Caco-2 (cell line): ENCODE data around the gene ASB9. TPM values are rescaled to one million over a fixed set of nuclear protein-coding genes. Genes with fewer than 3 reads are reported as not detected.
A peak's percentile ranks its signal among the peaks of the same experiment; 100 is the strongest.

Experiments
- BruUV-seq: library from RNA; stranded (reverse); fragments of 400-500 nt; replicated peaks from 2 replicates; lab custom pipeline; 2021; lab: Mats Ljungman, UMichigan
- CTCF ChIA-PET: fragments of 300-600 bp; sonication (Branson Sonifier 250); formaldehyde crosslinking; loops from one replicate; lab custom pipeline; 2022; ENCODE audit warnings: antibody characterized with exemption; lab: Charles Lee
- POLR2A ChIA-PET: fragments of 300-600 bp; sonication (Branson Sonifier 250); formaldehyde crosslinking; loops from one replicate; lab custom pipeline; 2022; ENCODE audit warnings: antibody characterized with exemption; lab: Charles Lee
- DNase-seq, 2 experiments: peaks; one replicate each; pipeline versions ENCODE4 v3.0.0 to v3.0.0-alpha.2; 2020 to 2022
- H3K27me3 ChIP-seq: replicated peaks from 2 replicates; pipeline ENCODE4 v1.6.0; 2011; ENCODE audit warnings: low read length; ENCODE audit not compliant: control insufficient read depth, insufficient read depth
- H3K36me3 ChIP-seq: 2 replicates; pipeline ENCODE4 v1.5.1; 2011; ENCODE audit warnings: low read length; ENCODE audit not compliant: control insufficient read depth, insufficient read depth
- H3K4me1 ChIP-seq: fragments of 250-450 bp; sonication (Bioruptor Pico); 2 replicates; pipeline ENCODE4 v1.5.1; 2020; ENCODE audit warnings: mild to moderate bottlenecking
- H3K4me3 ChIP-seq: 2 replicates; pipeline ENCODE4 v1.5.1; 2011; ENCODE audit warnings: low read depth, mild to moderate bottlenecking, control low read depth, low read length
- H3K9me3 ChIP-seq: fragments of 250-450 bp; sonication (Bioruptor Pico); 2 replicates; pipeline ENCODE4 v1.5.1; 2020; ENCODE audit warnings: mild to moderate bottlenecking, moderate library complexity
- H3K27ac Mint-ChIP-seq: one replicate; pipeline ENCODE4 v1.8.0; 2022; ENCODE audit warnings: mixed read lengths; ENCODE audit not compliant: unreplicated experiment
- H3K27me3 Mint-ChIP-seq: one replicate; pipeline ENCODE4 v1.8.0; 2022; ENCODE audit warnings: mixed read lengths; ENCODE audit not compliant: insufficient read depth, unreplicated experiment
- H3K36me3 Mint-ChIP-seq: one replicate; pipeline ENCODE4 v1.8.0; 2022; ENCODE audit warnings: mild to moderate bottlenecking, mixed read lengths; ENCODE audit not compliant: insufficient read depth, unreplicated experiment
- H3K4me1 Mint-ChIP-seq: one replicate; pipeline ENCODE4 v1.8.0; 2022; ENCODE audit warnings: low read depth, mixed read lengths; ENCODE audit not compliant: unreplicated experiment
- H3K4me3 Mint-ChIP-seq: one replicate; pipeline ENCODE4 v1.8.0; 2022; ENCODE audit warnings: mild to moderate bottlenecking, moderate library complexity, mixed read lengths; ENCODE audit not compliant: unreplicated experiment
- H3K9me3 Mint-ChIP-seq: one replicate; pipeline ENCODE4 v1.8.0; 2022; ENCODE audit warnings: mixed read lengths; ENCODE audit not compliant: unreplicated experiment
- intact Hi-C: fragments of 100-400 bp; cut with micrococcal nuclease; formaldehyde crosslinking; loops from one replicate; pipeline ENCODE4 v1.10.0; 2022; ENCODE audit not compliant: unreplicated experiment
- total RNA-seq: library from RNA; stranded (reverse); gene quantifications from 2 replicates; pipeline ENCODE4 v1.2.3, GENCODE V29; 2022
- TF ChIP-seq, protein P1 (sequence below), 2 experiments: fragments of 200-600 bp in 1 of 2; IDR thresholded peaks; 1 replicate in 1 of 2; 2 replicates in 1 of 2; pipeline versions ENCODE4 v1.5.1 to v1.8.0; 2011 to 2022; ENCODE audit warnings: antibody characterized with exemption in 1 of 2, control low read depth in 1 of 2, inconsistent platforms in 1 of 2, low read depth in 1 of 2, low read length in 1 of 2, mild to moderate bottlenecking in 1 of 2, moderate library complexity in 1 of 2; ENCODE audit not compliant: insufficient read depth in 1 of 2, severe bottlenecking in 1 of 2, unreplicated experiment in 1 of 2

ASB9 gene
- total RNA-seq, 1 experiment from 2014 or later: 4.6 TPM

DNA sequence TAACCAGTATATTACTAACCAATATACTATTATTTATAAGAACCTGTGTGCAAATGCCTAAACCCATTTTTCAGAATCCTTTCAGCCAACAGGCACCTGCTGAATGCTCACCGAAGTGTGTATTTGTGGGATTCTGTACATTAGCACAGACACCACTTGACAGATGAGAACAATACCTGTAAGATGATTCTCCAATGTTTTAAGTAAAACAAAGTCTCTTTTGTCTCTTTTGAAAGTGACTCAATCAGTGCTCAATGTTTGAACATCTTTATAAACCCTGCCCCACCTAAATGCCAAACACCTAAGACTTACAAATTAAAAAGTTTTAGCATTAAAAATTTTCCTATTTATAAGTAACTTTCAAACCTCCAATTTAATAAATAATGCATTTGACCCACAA lies 763 bp downstream of the ASB9 start:
- intact Hi-C loops: no loop called here
- H3K36me3 Mint-ChIP-seq: peaks cover 6% of the 10 kb centered on the region
- no peaks in the 10 kb centered on the region for H3K27me3 Mint-ChIP-seq
- Histone ChIP-seq H3K27me3 (no peaks in the 10 kb centered on the region), H3K9me3 (no peaks in the 10 kb centered on the region), H3K4me1 (no peaks in the 10 kb centered on the region), H3K4me3 (peak overlapping the region; percentile 15), H3K36me3 (no peaks in the 10 kb centered on the region)
- no TSS peak for BruUV-seq
- H3K27ac Mint-ChIP-seq: peak overlapping the region; percentile 91
- ChIA-PET POLR2A (no interaction called here), CTCF (no interaction called here)
- H3K4me3 Mint-ChIP-seq: peak overlapping the region; percentile 96
- peaks cover 10% of the 10 kb centered on the region for H3K4me1 Mint-ChIP-seq
- DNase-seq: no peak
- H3K9me3 Mint-ChIP-seq: no peaks in the 10 kb centered on the region
- TF ChIP-seq, protein P1, sequence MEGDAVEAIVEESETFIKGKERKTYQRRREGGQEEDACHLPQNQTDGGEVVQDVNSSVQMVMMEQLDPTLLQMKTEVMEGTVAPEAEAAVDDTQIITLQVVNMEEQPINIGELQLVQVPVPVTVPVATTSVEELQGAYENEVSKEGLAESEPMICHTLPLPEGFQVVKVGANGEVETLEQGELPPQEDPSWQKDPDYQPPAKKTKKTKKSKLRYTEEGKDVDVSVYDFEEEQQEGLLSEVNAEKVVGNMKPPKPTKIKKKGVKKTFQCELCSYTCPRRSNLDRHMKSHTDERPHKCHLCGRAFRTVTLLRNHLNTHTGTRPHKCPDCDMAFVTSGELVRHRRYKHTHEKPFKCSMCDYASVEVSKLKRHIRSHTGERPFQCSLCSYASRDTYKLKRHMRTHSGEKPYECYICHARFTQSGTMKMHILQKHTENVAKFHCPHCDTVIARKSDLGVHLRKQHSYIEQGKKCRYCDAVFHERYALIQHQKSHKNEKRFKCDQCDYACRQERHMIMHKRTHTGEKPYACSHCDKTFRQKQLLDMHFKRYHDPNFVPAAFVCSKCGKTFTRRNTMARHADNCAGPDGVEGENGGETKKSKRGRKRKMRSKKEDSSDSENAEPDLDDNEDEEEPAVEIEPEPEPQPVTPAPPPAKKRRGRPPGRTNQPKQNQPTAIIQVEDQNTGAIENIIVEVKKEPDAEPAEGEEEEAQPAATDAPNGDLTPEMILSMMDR (IDR thresholded peaks at IDR 0.05; ENCODE audit: insufficient read depth in 1 of 2, low read depth in 1 of 2, low read length in 1 of 2, severe bottlenecking in 1 of 2, unreplicated experiment in 1 of 2): no peak

DNA sequence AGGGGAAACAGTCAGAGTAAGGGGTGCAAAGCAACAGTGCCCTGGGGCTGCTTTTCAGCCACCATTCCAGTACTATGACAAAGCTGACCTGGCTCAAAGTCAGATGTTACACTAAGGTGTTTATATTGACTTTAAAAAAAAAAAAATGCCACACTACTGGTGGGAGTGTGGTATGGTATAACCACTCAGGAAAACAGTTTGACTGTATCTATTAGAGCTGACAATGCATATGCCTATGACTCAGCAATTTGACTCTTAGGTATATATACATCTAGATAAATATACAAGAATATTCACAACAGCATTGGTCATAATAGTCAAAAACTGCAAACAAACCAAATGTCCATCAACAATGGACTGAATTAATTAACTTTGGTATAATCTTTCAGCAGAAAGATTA lies 15.0 kb downstream of the ASB9 start:
- H3K36me3 ChIP-seq: no peaks in the 10 kb centered on the region
- TF ChIP-seq, protein P1 (IDR thresholded peaks at IDR 0.05; ENCODE audit: insufficient read depth in 1 of 2, low read depth in 1 of 2, low read length in 1 of 2, severe bottlenecking in 1 of 2, unreplicated experiment in 1 of 2): no peak
- no peak for DNase-seq
- no peaks in the 10 kb centered on the region for H3K9me3 ChIP-seq
- no TSS peak for BruUV-seq
- ChIA-PET POLR2A (no interaction called here), CTCF (no interaction called here)
- H3K9me3 Mint-ChIP-seq: no peaks in the 10 kb centered on the region
- H3K27me3 ChIP-seq: no peaks in the 10 kb centered on the region
- H3K4me3 ChIP-seq: no peak overlapping the region
- no peaks in the 10 kb centered on the region for H3K27me3 Mint-ChIP-seq
- no peak overlapping the region for H3K4me3 Mint-ChIP-seq
- H3K4me1 ChIP-seq: no peaks in the 10 kb centered on the region
- no peak overlapping the region for H3K27ac Mint-ChIP-seq
- no peaks in the 10 kb centered on the region for H3K4me1 Mint-ChIP-seq
- H3K36me3 Mint-ChIP-seq: no peaks in the 10 kb centered on the region
- intact Hi-C loops: no loop called here

DNA sequence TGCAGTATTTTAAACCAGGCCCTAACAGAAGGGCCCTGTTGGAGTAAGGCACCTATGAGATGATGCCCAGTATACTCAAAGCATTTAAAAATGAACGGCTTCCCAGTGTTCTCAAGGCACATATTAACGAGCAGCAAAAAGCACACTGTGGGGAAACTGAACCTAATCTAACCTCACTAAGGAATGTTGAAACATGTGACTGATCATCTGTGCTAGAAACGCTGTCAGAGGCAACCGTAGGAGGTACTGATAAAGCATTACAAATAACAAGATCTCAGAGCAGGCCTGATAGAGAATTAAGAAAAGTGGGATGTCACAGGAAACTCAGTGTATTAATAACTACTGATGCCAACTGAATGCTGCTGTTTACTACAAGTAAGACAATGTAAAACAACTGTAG lies 24.0 kb downstream of the ASB9 start:
- ChIA-PET POLR2A (no interaction called here), CTCF (no interaction called here)
- Mint-ChIP-seq H3K4me3 (no peak overlapping the region), H3K36me3 (no peaks in the 10 kb centered on the region), H3K4me1 (no peaks in the 10 kb centered on the region), H3K9me3 (no peaks in the 10 kb centered on the region), H3K27ac (no peak overlapping the region), H3K27me3 (no peaks in the 10 kb centered on the region)
- no peak overlapping the region for H3K4me3 ChIP-seq
- DNase-seq: no peak
- H3K27me3 ChIP-seq: no peaks in the 10 kb centered on the region
- TF ChIP-seq, protein P1 (IDR thresholded peaks at IDR 0.05; ENCODE audit: insufficient read depth in 1 of 2, low read depth in 1 of 2, low read length in 1 of 2, severe bottlenecking in 1 of 2, unreplicated experiment in 1 of 2): no peak
- intact Hi-C loops: no loop called here
- no peaks in the 10 kb centered on the region for H3K4me1 ChIP-seq
- H3K9me3 ChIP-seq: no peaks in the 10 kb centered on the region
- no peaks in the 10 kb centered on the region for H3K36me3 ChIP-seq
- no TSS peak for BruUV-seq
